HEK293T (cell line): ENCODE data around the gene JMJD1C.

Experiments used
- BHLHE40 ChIP-seq: fragments of 450-650 bp; IDR thresholded peaks from 2 replicates; pipeline ENCODE4 v1.6.1; 2016; ENCODE audit warnings: mild to moderate bottlenecking, moderate library complexity, borderline replicate concordance
- LEF1 ChIP-seq: fragments of 450-650 bp; IDR thresholded peaks from 2 replicates; pipeline ENCODE4 v1.6.1; 2017; ENCODE audit warnings: mild to moderate bottlenecking, borderline replicate concordance
- SP1 ChIP-seq: fragments of 450-650 bp; IDR thresholded peaks from 2 replicates; pipeline ENCODE4 v1.6.1; 2017
- SUZ12 ChIP-seq: fragments of 450-650 bp; IDR thresholded peaks from 2 replicates; pipeline ENCODE4 v1.6.1; 2016; ENCODE audit warnings: mild to moderate bottlenecking
- TARDBP ChIP-seq: fragments of 450-650 bp; IDR thresholded peaks from 2 replicates; pipeline ENCODE4 v1.6.1; 2016

- TF ChIP-seq LEF1: no peak
- no peak for TF ChIP-seq SP1
- TF ChIP-seq SUZ12: no peak
- no peak for TF ChIP-seq BHLHE40
- TF ChIP-seq TARDBP: no peak
Measured at GRCh38 chr10:63273577-63273976, 192.2 kb downstream of the JMJD1C start.
